Measurements from ENCODE around the gene LAMB4.

GRCh38 chr7:108157606-108158335, 27.6 kb upstream of the LAMB4 start:
- TF ChIP-seq FOXM1 (IDR thresholded peaks at IDR 0.05; ENCODE audit: borderline replicate concordance), result no peak
- no peak for TF ChIP-seq FOXA1 (IDR thresholded peaks at IDR 0.05)
- TF ChIP-seq SP1 (IDR thresholded peaks at IDR 0.05), result no peak
- TF ChIP-seq NFRKB (IDR thresholded peaks at IDR 0.05), result no peak
- no peak for TF ChIP-seq TARDBP (IDR thresholded peaks at IDR 0.05)
- no peak for TF ChIP-seq BHLHE40 (IDR thresholded peaks at IDR 0.05; ENCODE audit: borderline replicate concordance)
- no peak for TF ChIP-seq ZNF384 (IDR thresholded peaks at IDR 0.05)
- no peak for TF ChIP-seq SUZ12 (IDR thresholded peaks at IDR 0.05)
- no peak for TF ChIP-seq PKNOX1 (IDR thresholded peaks at IDR 0.05)
- TF ChIP-seq ARNT (IDR thresholded peaks at IDR 0.05), result no peak
- TF ChIP-seq ELF4 (IDR thresholded peaks at IDR 0.05), result no peak
- TF ChIP-seq LEF1 (IDR thresholded peaks at IDR 0.05; ENCODE audit: borderline replicate concordance), result no peak
- no peak for TF ChIP-seq HDGF (IDR thresholded peaks at IDR 0.05; ENCODE audit: borderline replicate concordance)
- TF ChIP-seq FOXK2 (IDR thresholded peaks at IDR 0.05), result no peak
